Measurements from ENCODE around the gene PLEKHA8. TPM values are rescaled to one million over a fixed set of nuclear protein-coding genes. Genes with fewer than 3 reads are reported as not detected.
A peak's percentile ranks its signal among the peaks of the same experiment; 100 is the strongest.

The PLEKHA8 gene
- total RNA-seq, 1 experiment from 2014 or later: 38.1 TPM

- TF ChIP-seq ARID4B (CRISPR knock-in tag; IDR thresholded peaks at IDR 0.05; ENCODE audit: borderline replicate concordance) (peak; percentile 17; the same call in 1 of the 2 replicates), PRRX2 (CRISPR knock-in tag; IDR thresholded peaks at IDR 0.05) (no peak), ATF6 (CRISPR knock-in tag; IDR thresholded peaks at IDR 0.05) (no peak), FOXK1 (CRISPR knock-in tag; IDR thresholded peaks at IDR 0.05) (no peak), HMGXB4 (CRISPR knock-in tag; IDR thresholded peaks at IDR 0.05) (peak; percentile 92), TEAD1 (CRISPR knock-in tag; IDR thresholded peaks at IDR 0.05) (no peak), SMAD3 (CRISPR knock-in tag; IDR thresholded peaks at IDR 0.05; ENCODE audit: borderline replicate concordance) (no peak), MXD4 (CRISPR knock-in tag; IDR thresholded peaks at IDR 0.05; ENCODE audit: borderline replicate concordance) (no peak)
These were observed 38.8 kb upstream of the PLEKHA8 start, which contains the start of gene SCRN1 (continued) for GRCh38 chr7:29989257-29989995.

- TF ChIP-seq ZNF219 (CRISPR knock-in tag; IDR thresholded peaks at IDR 0.05; ENCODE audit: borderline replicate concordance): no peak
- TF ChIP-seq CDX4 (CRISPR knock-in tag; IDR thresholded peaks at IDR 0.05; ENCODE audit: borderline replicate concordance): no peak
- POLR2A ChIA-PET: no interaction called here
- peaks cover 23% of the 10 kb centered on the region for H3K9me3 Mint-ChIP-seq
- DNase-seq (ENCODE audit: low spot score) (no peak), ATAC-seq (no peak)
- CTCF ChIA-PET: no interaction called here
- peaks cover 12% of the 10 kb centered on the region for H3K36me3 Mint-ChIP-seq
- H3K27me3 Mint-ChIP-seq (ENCODE audit: low read depth): peaks cover 18% of the 10 kb centered on the region
- peaks cover 21% of the 10 kb centered on the region for H3K4me1 Mint-ChIP-seq
- H3K27ac Mint-ChIP-seq: no peak overlapping the region
- peak overlapping the region; percentile 77 for H3K4me3 Mint-ChIP-seq
These were observed 37.3 kb upstream of the PLEKHA8 start for GRCh38 chr7:29990931-29991330.

- ATAC-seq (no peak), DNase-seq (ENCODE audit: low spot score) (no peak)
- TF ChIP-seq ZNF219 (CRISPR knock-in tag; IDR thresholded peaks at IDR 0.05; ENCODE audit: borderline replicate concordance) (no peak), GRHL2 (CRISPR knock-in tag; IDR thresholded peaks at IDR 0.05; ENCODE audit: insufficient replicate concordance, severe bottlenecking) (no peak), TP53 (CRISPR knock-in tag; IDR thresholded peaks at IDR 0.05) (no peak), EMX1 (CRISPR knock-in tag; IDR thresholded peaks at IDR 0.05) (no peak), USF2 (CRISPR knock-in tag; IDR thresholded peaks at IDR 0.05) (no peak), CREM (CRISPR knock-in tag; IDR thresholded peaks at IDR 0.05) (no peak)
- Mint-ChIP-seq H3K27ac (no peak overlapping the region), H3K27me3 (ENCODE audit: low read depth) (peaks cover 18% of the 10 kb centered on the region), H3K9me3 (peaks cover 33% of the 10 kb centered on the region), H3K36me3 (peaks cover 19% of the 10 kb centered on the region), H3K4me3 (no peak overlapping the region), H3K4me1 (peaks cover 20% of the 10 kb centered on the region)
- ChIA-PET POLR2A (no interaction called here), CTCF (interaction anchor here (1.0 kb wide), 1 partner anchor 70 kb away, joined by 3 read pairs; no protein-coding TSS in a partner anchor)
These were observed 36.3 kb upstream of the PLEKHA8 start for GRCh38 chr7:29991937-29992336.
